Activated CD4-positive, alpha-beta T cell treated with anti-CD3 and anti-CD28 coated beads, Interleukin-2, amount 10 ng/mL, durations not matched to agents 24 days and 14 days (primary cell): Measurements from ENCODE around the gene HINFP. TPM values are rescaled to one million over a fixed set of nuclear protein-coding genes. Genes with fewer than 3 reads are reported as not detected.
A peak's percentile ranks its signal among the peaks of the same experiment; 100 is the strongest.
"Not testable (repeated sequence)": the region's sequence is repeated elsewhere in the genome, so short reads cannot be mapped to it uniquely, and the experiment has no call there.

Experiments used
- DNase-seq: peaks from one replicate; pipeline ENCODE4 v3.0.0; 2022
- H3K27ac Mint-ChIP-seq: one replicate; pipeline ENCODE4 v1.8.0; 2022; ENCODE audit warnings: mild to moderate bottlenecking, mixed read lengths
- H3K27me3 Mint-ChIP-seq: one replicate; pipeline ENCODE4 v1.8.0; 2022; ENCODE audit warnings: mixed read lengths
- H3K36me3 Mint-ChIP-seq: one replicate; pipeline ENCODE4 v1.8.0; 2022; ENCODE audit warnings: low read depth, mild to moderate bottlenecking, mixed read lengths
- H3K4me1 Mint-ChIP-seq: one replicate; pipeline ENCODE4 v1.8.0; 2021; ENCODE audit warnings: mixed read lengths
- H3K4me3 Mint-ChIP-seq: one replicate; pipeline ENCODE4 v1.8.0; 2022; ENCODE audit warnings: mild to moderate bottlenecking, moderate library complexity, mixed read lengths
- H3K9me3 Mint-ChIP-seq: one replicate; pipeline ENCODE4 v1.8.0; 2021; ENCODE audit warnings: mixed read lengths
- intact Hi-C: fragments of 100-400 bp; cut with micrococcal nuclease; formaldehyde crosslinking; loops from one replicate; pipeline ENCODE4 v1.15.1; 2023
- total RNA-seq: library from RNA; stranded (reverse); gene quantifications from 2 replicates; pipeline ENCODE4 v1.2.3, GENCODE V29; 2022

The HINFP gene
- total RNA-seq, 1 donor from 2014 or later, result 41.4 TPM

DNA sequence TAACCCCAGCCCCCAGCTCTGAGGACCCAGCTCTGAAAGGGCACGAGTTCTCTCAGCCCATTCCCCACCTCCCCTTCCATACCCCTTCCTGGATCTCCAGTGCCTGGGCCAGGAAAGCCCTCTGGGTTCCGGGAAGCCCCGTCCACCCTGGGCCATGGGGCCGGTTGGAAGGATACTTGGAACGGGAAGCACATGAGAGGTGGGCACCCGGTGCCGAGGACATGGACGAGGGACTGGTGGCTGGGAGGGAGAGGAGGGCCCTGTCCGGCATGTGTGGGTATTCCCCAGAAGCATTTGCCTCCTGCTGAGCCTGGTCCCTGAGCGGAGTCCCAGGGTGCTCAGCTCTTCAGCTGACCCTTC lies 5.2 kb upstream of the HINFP start:
- Mint-ChIP-seq H3K27me3 (no peaks in the 10 kb centered on the region), H3K27ac (peak overlapping the region; percentile 98), H3K4me1 (peaks cover 30% of the 10 kb centered on the region), H3K36me3 (peaks cover 47% of the 10 kb centered on the region), H3K9me3 (no peaks in the 10 kb centered on the region), H3K4me3 (peak overlapping the region; percentile 86)
- DNase-seq, result no peak
- intact Hi-C loops, result no loop called here

DNA sequence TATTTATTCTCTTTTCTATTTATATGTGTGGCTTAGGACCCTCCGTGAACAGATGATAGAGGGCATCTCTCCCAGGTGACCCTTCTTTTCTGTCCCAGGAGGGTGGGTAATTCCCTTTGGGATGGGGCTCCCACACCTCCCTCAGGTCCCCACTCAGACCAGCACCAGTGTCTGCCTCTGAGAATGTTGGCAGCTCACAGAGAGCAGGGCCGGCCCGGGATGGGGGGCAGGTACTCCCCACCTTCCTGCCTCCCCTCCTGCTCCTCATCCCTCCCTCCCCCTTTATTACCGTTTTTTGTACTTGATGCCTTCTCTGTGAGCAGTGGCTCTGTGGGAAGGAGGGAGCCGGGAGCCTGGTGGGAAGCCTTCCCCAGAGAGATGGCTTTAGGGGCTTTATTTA lies 4.8 kb upstream of the HINFP start:
- intact Hi-C loops, result no loop called here
- Mint-ChIP-seq H3K27me3 (no peaks in the 10 kb centered on the region), H3K27ac (peak overlapping the region; percentile 73), H3K36me3 (peaks cover 43% of the 10 kb centered on the region), H3K4me1 (peaks cover 30% of the 10 kb centered on the region), H3K4me3 (no peak overlapping the region), H3K9me3 (no peaks in the 10 kb centered on the region)
- DNase-seq, result no peak

DNA sequence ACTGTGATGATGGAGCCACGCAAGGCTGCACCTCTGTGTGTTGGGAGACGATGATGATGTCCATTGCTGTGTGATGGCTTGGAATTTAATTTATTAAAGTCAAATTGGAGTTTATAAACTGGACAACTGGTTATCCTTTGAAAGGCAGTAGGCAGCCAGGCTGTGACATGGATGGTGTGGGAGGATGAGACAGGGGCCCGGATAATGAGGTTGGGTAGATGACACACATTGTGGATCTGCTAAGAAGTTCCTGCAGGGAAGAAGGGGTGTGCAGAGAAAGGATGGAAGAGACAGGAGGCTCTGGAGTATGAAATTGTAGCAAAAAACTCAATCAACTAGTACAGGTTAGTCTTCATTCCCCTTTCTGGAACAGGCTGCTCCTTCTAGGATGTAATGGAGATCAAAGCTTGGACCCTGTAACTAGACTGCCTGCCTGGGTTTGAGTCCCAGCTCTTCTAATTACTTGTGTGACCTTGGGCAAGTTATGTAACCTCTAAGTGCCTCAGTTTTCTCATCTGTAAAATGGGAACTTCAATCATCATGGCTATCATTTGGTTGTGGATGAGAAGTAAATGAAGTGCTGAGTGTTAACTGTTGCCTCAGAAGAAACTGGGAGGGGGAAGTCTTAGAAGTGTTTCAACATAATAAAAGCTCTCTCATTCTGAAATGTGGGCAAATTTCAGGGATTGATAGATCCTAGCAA lies 4.2 kb upstream of the HINFP start:
- intact Hi-C loops, result no loop called here
- no peaks in the 10 kb centered on the region for H3K9me3 Mint-ChIP-seq
- H3K36me3 Mint-ChIP-seq, result peaks cover 40% of the 10 kb centered on the region
- no peaks in the 10 kb centered on the region for H3K27me3 Mint-ChIP-seq
- H3K27ac Mint-ChIP-seq, result peak overlapping the region; percentile 73
- H3K4me3 Mint-ChIP-seq, result no peak overlapping the region
- no peak for DNase-seq
- peaks cover 34% of the 10 kb centered on the region for H3K4me1 Mint-ChIP-seq

DNA sequence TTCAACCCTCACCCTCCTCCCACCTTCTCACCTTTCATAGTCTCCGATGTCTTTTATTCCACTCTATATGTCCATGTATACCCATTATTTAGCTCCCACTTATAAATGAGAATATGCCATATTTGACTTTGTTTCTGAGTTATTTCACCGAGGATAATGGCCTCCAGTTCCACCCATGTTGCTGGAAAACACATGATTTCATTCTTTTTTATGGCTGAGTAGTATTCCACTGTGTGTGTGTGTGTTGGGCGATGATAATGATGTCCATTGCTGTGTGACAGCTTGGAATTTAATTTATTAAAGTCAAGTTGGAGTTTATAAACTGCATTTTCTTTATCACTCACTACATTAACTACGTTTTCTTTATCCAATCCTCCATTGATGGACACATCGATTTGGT lies 3.2 kb upstream of the HINFP start:
- H3K27me3 Mint-ChIP-seq, result no peaks in the 10 kb centered on the region
- no peak overlapping the region for H3K27ac Mint-ChIP-seq
- no peak for DNase-seq
- peaks cover 39% of the 10 kb centered on the region for H3K4me1 Mint-ChIP-seq
- H3K36me3 Mint-ChIP-seq, result peaks cover 36% of the 10 kb centered on the region
- intact Hi-C loops, result no loop called here
- H3K9me3 Mint-ChIP-seq, result no peaks in the 10 kb centered on the region
- H3K4me3 Mint-ChIP-seq, result no peak overlapping the region

DNA sequence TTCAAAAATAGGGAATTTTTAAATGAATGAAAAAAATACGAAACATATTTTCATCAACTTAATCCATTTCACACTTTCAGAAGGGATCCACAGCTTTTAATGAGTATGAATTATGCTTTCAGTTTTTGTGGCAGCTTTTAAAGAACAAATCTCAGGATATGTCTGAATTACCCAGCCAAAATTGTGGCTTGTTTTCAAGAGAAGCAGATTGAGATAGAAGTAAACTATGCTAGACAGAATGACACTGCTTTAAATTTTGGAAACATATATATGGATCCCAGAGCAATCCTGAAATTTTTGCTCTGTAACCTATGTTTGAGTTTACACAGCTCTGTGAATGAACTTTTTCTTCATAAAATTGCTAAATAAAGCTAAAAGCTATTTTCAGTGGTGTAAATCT lies 2.4 kb upstream of the HINFP start:
- H3K36me3 Mint-ChIP-seq, result peaks cover 32% of the 10 kb centered on the region
- no peak for DNase-seq
- H3K9me3 Mint-ChIP-seq, result no peaks in the 10 kb centered on the region
- intact Hi-C loops, result no loop called here
- H3K4me1 Mint-ChIP-seq, result peaks cover 38% of the 10 kb centered on the region
- no peaks in the 10 kb centered on the region for H3K27me3 Mint-ChIP-seq
- no peak overlapping the region for H3K4me3 Mint-ChIP-seq
- no peak overlapping the region for H3K27ac Mint-ChIP-seq

DNA sequence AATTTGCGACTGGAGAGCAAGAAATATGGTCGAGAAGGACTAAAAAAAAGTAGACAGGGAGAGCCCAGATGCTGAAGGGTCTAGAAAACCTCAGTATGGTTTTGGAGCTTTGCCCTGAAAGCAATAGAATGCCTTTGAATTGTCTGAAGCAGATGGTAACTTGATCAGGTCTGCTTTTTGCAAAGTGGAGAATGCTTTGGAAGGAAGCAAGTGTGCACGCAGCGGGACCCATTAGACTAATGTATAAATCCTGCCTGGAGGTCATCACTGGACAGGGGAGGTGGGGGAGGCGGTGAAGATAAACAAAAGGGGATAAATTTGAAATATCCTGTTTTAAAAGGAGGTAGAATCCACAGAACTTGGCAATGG lies 757 bp upstream of the HINFP start:
- Mint-ChIP-seq H3K4me1 (peaks cover 31% of the 10 kb centered on the region), H3K9me3 (no peaks in the 10 kb centered on the region), H3K27me3 (no peaks in the 10 kb centered on the region), H3K36me3 (peaks cover 29% of the 10 kb centered on the region), H3K27ac (peak overlapping the region; percentile 89), H3K4me3 (peak overlapping the region; percentile 98)
- intact Hi-C loops, result loop anchor here (1.0 to 2.0 kb wide), 6 partner anchors 13 to 63 kb away; partner anchors contain the start of genes C2CD2L, HYOU1 and NLRX1
- DNase-seq, result no peak

DNA sequence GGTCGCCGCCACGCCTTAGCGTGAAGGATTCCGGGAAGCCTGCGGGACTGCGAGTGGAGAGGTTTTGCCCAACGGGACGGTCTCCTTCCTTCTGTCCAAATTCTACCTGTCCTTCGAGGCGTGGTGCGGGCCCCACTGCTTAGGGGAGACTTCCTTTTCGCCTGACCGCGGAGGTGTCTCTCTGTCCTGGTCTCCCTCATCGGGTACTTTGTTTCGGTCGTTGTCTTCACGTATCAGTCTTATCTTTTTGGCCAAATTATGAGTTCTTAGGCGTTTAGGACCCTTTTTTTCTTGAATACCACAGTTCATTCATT lies 388 bp downstream of the HINFP start:
- H3K36me3 Mint-ChIP-seq, result peaks cover 21% of the 10 kb centered on the region
- H3K27ac Mint-ChIP-seq, result peak overlapping the region; percentile 88
- intact Hi-C loops, result loop anchor here (1.0 to 2.0 kb wide), 6 partner anchors 14 to 64 kb away; partner anchors contain the start of genes C2CD2L, HYOU1 and NLRX1
- peak overlapping the region; percentile 98 for H3K4me3 Mint-ChIP-seq
- H3K27me3 Mint-ChIP-seq, result no peaks in the 10 kb centered on the region
- DNase-seq, result no peak
- peaks cover 28% of the 10 kb centered on the region for H3K4me1 Mint-ChIP-seq
- H3K9me3 Mint-ChIP-seq, result no peaks in the 10 kb centered on the region

DNA sequence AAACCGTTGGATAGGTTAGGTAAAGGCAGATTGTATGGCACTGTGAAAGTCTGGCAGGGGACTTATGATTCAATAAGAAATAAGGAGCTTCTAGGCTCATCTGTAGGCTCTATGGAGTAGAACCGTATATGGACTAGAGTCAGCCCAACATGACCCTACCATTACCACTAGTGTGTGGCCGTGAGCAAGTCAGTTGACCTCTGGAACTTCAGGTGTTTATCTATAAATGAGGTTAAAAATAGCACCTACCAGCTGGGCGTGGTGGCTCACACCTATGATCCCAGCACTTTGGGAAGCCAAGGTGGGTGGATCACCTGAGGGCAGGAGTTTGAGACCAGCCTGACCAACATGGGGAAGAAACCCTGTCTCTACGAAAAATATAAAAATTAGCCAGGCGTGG lies 4.4 kb downstream of the HINFP start:
- Mint-ChIP-seq H3K27ac (no peak overlapping the region), H3K9me3 (no peaks in the 10 kb centered on the region), H3K27me3 (no peaks in the 10 kb centered on the region), H3K4me1 (peaks cover 23% of the 10 kb centered on the region), H3K36me3 (peaks cover 28% of the 10 kb centered on the region), H3K4me3 (no peak overlapping the region)
- intact Hi-C loops, result no loop called here
- no peak for DNase-seq

DNA sequence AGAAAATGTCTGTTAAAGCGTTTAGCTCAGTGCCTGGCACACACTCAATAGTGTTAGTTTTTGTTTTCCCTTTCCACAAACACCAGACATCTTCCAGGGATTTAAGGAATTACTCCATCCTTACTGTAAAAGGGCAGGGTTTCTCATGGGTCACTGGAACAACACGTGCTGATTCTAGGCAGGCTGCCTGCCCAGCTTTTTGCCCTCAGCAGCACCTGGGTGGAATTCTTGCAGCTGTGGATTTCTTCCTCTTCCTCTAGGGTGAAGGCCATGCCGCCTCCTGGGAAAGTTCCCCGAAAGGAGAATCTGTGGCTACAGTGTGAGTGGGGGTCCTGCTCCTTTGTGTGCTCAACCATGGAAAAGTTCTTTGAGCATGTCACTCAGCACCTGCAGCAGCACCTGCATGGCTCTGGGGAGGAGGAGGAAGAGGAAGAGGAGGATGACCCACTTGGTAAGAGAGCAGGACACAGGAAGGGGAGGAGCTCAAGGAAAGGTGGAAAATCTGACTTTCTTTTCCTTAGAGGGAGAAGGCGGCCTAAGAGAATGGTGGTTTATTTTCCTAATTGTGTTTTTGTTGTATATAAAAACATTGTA lies 5.4 kb downstream of the HINFP start:
- H3K9me3 Mint-ChIP-seq, result no peaks in the 10 kb centered on the region
- intact Hi-C loops, result no loop called here
- H3K4me3 Mint-ChIP-seq, result no peak overlapping the region
- H3K27ac Mint-ChIP-seq, result peak overlapping the region; percentile 83
- DNase-seq, result no peak
- H3K4me1 Mint-ChIP-seq, result peaks cover 21% of the 10 kb centered on the region
- H3K36me3 Mint-ChIP-seq, result peaks cover 37% of the 10 kb centered on the region
- H3K27me3 Mint-ChIP-seq, result no peaks in the 10 kb centered on the region

DNA sequence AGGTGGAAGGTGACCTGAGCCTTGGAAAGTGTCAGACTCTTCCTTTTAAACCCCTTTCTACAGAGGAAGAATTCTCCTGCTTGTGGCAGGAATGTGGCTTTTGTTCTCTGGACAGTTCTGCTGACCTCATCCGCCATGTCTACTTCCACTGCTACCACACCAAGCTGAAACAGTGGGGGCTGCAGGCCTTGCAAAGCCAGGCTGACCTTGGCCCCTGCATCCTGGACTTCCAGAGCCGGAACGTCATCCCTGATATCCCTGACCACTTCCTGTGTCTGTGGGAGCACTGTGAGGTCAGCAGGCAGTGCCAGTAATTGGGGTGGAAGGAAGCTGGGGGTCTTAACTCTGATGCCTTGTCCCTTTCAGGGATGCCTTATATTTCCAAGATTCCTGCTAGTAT lies 9.3 kb downstream of the HINFP start:
- Mint-ChIP-seq H3K4me1 (peaks cover 7% of the 10 kb centered on the region), H3K9me3 (no peaks in the 10 kb centered on the region), H3K27me3 (no peaks in the 10 kb centered on the region), H3K27ac (no peak overlapping the region), H3K36me3 (peaks cover 50% of the 10 kb centered on the region), H3K4me3 (no peak overlapping the region)
- intact Hi-C loops, result no loop called here
- DNase-seq, result no peak

DNA sequence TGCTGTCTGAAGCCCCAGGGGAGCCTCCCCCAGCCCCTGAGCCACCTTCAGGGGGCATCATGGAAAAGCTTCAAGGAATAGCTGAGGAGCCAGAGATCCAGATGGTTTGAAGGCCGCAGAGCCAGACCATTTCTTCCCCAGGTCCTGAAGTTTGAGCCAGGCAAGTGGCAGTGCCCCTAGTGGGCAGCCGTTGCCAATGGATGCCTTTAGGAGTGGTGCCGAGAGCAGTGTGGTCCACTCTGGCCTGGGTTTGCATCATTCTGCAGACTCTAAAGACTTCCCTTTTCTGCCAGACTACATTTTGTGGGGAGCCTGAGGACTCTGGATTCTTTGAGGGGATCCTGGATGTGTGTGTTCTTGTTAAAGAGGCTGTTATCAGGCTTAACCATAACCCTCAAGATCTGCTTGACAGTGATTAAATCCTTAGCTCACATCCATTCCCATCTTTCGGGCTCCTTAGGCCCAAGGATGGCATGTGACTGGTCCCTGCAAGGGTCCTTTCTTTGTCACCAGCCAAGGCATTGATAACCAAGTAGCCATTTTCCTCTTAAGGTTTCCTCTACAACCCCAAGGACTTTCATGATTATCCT lies 13.1 kb downstream of the HINFP start:
- Mint-ChIP-seq H3K27me3 (peaks cover 12% of the 10 kb centered on the region), H3K27ac (no peak overlapping the region), H3K9me3 (no peaks in the 10 kb centered on the region), H3K4me3 (no peak overlapping the region), H3K36me3 (peaks cover 45% of the 10 kb centered on the region), H3K4me1 (peaks cover 5% of the 10 kb centered on the region)
- DNase-seq, result no peak
- intact Hi-C loops, result no loop called here

DNA sequence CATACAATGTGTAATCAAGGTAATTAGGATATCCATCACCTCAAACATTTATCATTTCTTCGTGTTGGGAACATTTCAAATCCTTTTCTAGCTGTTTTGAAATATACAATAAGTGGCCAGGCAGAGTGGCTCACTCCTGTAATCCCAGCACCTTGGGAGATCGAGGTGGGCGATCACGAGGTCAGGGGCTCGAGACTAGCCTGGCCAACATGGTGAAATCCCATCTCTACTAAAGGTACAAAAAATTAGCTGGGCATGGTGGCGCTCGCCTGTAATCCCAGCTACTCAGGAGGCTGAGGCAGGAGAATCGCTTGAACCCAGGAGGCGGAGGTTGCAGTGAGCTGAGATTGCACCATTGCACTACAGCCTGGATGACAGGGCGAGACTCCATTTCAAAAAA lies 17.9 kb downstream of the HINFP start:
- H3K9me3 Mint-ChIP-seq, DNase-seq, intact Hi-C loops, H3K4me3 Mint-ChIP-seq, H3K27ac Mint-ChIP-seq, H3K4me1 Mint-ChIP-seq, H3K36me3 Mint-ChIP-seq: not testable (repeated sequence)
- H3K27me3 Mint-ChIP-seq, result peaks cover 21% of the 10 kb centered on the region

DNA sequence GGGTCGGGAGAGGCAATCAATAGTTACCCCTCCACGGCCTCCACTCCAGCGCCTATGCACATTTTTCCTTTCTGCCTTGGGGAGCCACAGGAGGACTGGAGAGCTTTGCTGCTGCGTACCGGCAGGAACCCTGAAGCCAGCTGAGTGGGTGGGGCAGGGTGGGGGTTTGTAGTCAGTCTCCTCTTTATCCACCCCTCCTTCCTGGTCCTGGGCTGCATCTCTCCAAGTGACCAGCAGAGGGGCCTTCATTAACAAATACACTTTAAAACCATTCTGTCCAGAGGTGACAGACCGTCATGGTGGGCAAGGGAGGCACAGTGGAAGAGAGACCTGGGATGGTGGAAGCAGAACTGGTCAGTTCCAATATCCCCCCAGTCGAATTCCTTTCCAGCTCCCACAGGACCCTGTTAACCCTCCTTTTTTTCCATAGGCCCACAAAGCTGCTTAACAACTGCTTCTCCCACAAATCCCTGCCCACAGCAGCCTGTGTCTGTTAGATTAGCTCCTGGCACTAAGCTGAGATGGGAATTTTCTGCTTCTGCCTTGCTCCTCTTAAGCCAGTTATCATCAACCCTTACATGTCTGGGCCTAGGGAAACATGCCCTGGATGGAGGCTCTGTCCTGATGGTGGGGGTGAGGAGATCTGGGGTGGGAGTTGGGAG lies 23.6 kb downstream of the HINFP start:
- H3K4me1 Mint-ChIP-seq, result peaks cover 6% of the 10 kb centered on the region
- H3K36me3 Mint-ChIP-seq, result no peaks in the 10 kb centered on the region
- intact Hi-C loops, result loop anchor here (2.0 to 5.0 kb wide), 2 partner anchors 52 to 177 kb away; no protein-coding TSS in a partner anchor
- no peaks in the 10 kb centered on the region for H3K9me3 Mint-ChIP-seq
- no peak overlapping the region for H3K27ac Mint-ChIP-seq
- DNase-seq, result peak; percentile 74
- H3K27me3 Mint-ChIP-seq, result peaks cover 42% of the 10 kb centered on the region
- H3K4me3 Mint-ChIP-seq, result no peak overlapping the region

DNA sequence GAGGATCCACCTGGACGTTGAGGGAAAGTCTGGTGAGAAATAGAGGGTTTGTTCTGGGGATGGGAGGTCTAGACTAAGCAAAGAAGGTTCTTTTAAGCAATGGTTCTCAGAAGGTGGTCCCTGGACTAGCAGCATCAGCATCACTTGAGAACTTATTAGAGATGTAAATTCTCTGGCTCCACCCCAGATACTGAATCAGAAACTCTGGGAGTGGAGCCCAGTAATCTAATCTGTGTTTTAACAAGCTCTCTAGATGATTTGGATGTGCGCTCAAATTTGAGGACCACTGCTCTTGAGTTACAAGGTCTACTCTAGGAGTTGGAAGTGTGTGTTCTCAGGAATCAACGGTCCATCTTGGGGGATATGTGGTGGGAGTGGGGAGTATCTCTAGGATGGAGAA lies 24.2 kb downstream of the HINFP start:
- no peaks in the 10 kb centered on the region for H3K36me3 Mint-ChIP-seq
- peaks cover 6% of the 10 kb centered on the region for H3K4me1 Mint-ChIP-seq
- peaks cover 48% of the 10 kb centered on the region for H3K27me3 Mint-ChIP-seq
- H3K4me3 Mint-ChIP-seq, result no peak overlapping the region
- H3K27ac Mint-ChIP-seq, result no peak overlapping the region
- H3K9me3 Mint-ChIP-seq, result no peaks in the 10 kb centered on the region
- intact Hi-C loops, result loop anchor here (2.0 to 5.0 kb wide), 2 partner anchors 51 to 177 kb away; no protein-coding TSS in a partner anchor
- no peak for DNase-seq
